NCI-H2227 (cell line): ENCODE data around the gene ODF2L.

Source experiments
- DNase-seq: peaks from one replicate; lab custom pipeline; 2025; ENCODE audit not compliant: unreplicated experiment; lab: John Stamatoyannopoulos, UW

ODF2L gene

DNA sequence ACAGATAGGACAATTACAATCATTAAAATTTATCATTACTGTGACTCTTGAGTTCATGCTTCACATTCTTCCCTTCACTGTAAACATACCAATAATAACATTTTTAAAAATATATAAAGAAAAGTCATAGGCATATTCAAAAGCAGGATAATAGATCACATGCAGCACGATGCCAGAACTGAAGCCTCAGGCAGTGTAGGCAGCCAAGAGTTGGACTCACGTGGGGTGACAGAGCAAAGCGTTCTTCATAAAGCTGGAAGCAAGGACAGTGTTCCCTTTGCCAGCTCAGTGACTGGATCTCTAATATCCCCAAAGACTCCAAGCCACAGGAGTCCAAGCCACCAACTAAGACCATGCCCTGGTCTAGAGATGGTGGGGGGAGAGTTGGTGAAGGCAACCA lies 77.7 kb downstream of the ODF2L start:
- no peak for DNase-seq

DNA sequence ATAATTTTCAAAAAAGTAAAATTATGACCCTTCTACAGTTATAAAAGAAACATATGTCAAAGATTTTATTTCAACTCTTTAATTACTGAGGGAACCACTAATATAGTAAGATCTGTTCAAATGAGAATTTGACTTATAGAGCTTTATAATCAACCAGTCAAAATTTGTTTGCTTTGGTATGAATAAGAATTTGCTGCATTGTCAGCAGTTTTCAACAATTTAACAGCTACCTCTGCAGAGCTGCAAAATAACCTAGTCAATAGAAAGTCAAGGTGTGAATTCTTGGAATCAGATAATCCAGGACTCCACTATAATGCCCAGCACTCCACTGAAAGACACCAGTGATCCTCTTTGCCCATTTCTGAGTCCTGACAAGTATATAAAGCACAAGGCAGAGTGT lies 78.2 kb downstream of the ODF2L start:
- DNase-seq = no peak

DNA sequence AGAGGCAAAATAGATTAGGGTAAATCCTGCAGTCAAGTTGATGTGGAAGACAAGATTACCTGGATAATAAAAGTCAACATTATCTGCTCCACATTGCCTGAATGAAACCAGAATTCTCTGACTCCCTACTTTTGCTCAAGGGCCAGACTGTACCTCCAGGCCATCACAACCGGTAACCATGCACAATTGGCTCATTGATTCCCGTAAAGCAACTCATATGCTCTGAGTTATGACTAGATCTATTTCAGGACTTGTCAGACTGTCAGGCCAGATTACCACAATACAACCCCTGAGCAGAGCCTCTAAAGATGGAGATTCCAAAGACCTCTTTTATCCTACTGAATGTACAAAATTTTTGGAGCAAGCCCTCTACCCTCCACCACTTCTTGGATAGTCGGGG lies 90.4 kb downstream of the ODF2L start:
- no peak for DNase-seq

DNA sequence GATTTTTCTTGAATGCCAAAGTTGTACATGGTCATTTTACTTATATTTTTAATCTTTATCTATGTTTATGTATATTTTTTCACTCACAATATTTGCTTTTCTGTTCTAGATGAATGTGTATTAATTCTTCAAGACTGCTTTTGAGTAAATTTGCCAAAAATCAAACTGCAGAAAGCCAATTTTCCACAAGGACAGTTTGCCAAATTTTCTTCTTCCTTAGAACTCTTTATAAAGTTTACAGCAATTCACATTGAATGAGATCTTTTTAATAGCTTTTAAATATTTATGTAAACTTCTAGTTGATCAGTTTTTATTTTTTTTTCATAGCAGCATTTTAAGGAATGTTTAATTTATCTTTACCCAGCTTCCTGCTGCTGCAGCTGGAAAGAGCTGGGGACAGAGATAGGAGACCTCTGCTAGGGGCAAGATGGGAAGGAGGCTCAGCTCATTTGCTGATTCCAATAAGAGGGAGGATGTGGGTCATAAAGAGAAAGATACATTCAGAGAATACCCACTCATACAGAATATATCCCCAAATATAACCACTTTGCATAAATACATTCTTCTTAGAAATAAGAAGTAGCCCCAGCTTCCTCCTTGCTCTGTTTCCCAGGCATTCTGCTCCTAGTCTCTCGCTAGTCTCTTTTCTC lies 93.0 kb downstream of the ODF2L start:
- DNase-seq = no peak
